HG02571 (cell line): ENCODE data around the gene TPBGL.

Experiments used
- ATAC-seq: cut with Tn5 transposase; IDR thresholded peaks from one replicate; pipeline ENCODE4 v1.9.1; 2021; ENCODE audit warnings: mild to moderate bottlenecking, moderate library complexity; ENCODE audit not compliant: unreplicated experiment

Gene TPBGL

GRCh38 chr11:75289511-75289760, 48.9 kb downstream of the TPBGL start:
- ATAC-seq, result no peak

GRCh38 chr11:75289919-75290318, 49.3 kb downstream of the TPBGL start:
- ATAC-seq, result no peak

GRCh38 chr11:75291741-75292140, 51.2 kb downstream of the TPBGL start:
- no peak for ATAC-seq

- no peak for ATAC-seq
These were observed 52.4 kb downstream of the TPBGL start for GRCh38 chr11:75292943-75293342.
